ENCODE data around the gene GDAP1L1.
"Not testable (repeated sequence)": the region's sequence is repeated elsewhere in the genome, so short reads cannot be mapped to it uniquely, and the experiment has no call there.

GDAP1L1 gene

DNA sequence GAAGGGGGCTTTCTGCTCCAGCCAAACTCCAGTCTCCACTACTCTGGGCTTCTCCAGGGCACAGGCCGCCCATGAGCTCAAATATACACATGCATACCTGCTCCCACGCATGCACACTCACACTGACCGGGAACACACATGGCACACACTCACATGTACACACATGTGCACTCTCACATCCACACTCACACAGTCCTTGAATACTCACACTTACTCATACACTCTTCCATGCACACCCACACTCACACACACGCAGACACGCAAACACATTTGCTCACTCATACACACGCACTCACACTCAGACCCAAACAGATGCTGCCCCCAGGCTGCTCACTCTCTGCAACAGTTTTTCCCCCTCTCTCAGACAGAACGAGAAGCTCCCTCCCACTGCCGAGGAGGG is 7.0 kb downstream of the GDAP1L1 start:
- no peak for DNase-seq (ENCODE audit: low read depth, low spot score)

DNA sequence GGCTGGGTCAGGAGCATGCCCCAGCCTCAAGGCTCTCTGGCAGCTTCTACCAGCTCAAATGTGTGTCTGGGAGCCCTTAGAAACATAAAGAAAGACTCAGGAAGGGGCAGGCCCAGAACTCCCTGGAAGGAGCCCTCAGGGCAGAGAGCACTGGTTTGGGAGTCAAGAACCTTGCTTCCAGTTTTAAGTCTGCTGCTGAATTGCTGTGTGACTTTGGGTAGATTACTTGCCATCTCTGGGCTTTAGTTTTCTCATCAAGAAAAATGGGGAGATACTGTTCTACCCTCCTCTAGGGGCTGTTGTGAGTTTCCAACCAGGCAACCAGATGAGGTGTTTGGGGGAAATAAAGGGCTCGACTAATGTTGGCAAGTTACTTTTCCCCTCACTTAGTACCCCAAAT is 8.8 kb downstream of the GDAP1L1 start:
- DNase-seq (ENCODE audit: low read depth, low spot score), result no peak

DNA sequence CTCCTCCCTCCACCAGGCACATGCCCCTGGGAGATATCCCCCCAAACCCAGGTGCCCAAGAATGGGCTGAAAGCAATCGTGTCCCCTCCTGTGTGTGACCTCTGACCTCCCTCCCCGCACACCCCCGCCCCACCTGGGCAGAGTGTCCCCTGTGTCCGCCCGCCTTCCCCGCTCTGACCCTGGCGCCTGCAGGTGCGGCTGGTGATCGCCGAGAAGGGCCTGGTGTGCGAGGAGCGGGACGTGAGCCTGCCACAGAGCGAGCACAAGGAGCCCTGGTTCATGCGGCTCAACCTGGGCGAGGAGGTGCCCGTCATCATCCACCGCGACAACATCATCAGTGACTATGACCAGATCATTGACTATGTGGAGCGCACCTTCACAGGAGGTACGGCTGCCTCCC is 9.9 kb downstream of the GDAP1L1 start:
- no peak for DNase-seq (ENCODE audit: low read depth, low spot score)

DNA sequence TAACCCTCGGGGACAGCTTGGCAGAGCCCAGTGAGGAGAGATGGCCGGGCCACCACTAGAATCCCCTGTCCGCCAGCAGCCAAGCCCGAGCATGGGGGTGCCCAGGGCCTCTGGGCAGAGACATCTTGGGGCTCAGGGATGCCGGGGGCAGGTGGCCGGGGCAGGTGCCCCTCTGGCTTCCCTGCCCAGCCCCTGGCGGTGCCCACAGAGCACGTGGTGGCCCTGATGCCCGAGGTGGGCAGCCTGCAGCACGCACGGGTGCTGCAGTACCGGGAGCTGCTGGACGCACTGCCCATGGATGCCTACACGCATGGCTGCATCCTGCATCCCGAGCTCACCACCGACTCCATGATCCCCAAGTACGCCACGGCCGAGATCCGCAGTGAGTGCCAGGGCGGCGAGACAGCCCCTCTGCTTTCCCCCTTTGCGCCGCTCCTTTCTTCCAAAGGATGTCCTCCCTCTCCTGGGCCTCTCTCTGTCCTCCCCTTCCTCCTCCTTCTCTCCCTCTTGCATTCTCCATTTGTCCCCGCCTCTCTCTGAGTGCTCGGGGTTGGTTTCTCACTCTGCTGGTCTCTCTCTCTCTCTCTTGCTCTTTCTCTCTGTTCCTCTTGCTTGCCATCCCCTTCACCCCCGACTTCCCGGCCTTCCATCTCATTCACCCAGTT is 11.2 kb downstream of the GDAP1L1 start:
- DNase-seq (ENCODE audit: low read depth, low spot score), result no peak

DNA sequence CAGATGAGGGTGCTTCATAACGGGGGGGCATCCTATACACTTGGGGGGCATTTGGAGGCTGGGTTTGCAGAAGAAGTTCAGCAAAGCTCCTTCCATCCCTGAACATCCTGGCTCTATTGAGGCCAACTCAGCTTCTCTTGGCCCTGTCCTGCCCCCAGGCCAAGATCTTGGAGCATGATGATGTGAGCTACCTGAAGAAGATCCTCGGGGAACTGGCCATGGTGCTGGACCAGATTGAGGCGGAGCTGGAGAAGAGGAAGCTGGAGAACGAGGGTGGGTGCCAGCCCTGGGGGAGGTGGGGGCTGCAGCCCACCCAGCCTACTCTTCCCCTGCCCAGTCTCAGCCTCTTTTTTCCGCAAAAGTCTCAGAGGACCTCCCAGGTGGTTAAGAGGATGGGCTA is 17.2 kb downstream of the GDAP1L1 start:
- DNase-seq (ENCODE audit: low read depth, low spot score), result no peak

DNA sequence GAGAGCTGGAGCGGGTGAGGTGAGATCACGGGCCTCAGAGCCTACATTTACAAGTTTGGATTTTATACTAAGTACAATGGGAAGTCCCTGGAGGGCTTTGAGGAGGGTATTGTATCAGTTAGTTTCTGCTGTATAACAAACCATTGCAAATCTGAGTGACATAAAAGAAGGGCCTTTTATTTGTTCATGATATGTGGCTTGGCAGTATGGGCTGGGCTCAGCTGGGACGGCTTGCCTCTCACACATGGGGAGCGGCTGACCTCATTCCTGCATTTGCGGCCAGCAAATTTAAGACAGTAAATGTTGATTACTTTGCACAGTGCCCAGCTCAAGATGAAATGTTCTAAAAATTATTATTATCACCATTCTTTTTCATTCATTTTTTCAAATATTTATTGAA is 21.7 kb downstream of the GDAP1L1 start:
- DNase-seq (ENCODE audit: low read depth, low spot score), result no peak

DNA sequence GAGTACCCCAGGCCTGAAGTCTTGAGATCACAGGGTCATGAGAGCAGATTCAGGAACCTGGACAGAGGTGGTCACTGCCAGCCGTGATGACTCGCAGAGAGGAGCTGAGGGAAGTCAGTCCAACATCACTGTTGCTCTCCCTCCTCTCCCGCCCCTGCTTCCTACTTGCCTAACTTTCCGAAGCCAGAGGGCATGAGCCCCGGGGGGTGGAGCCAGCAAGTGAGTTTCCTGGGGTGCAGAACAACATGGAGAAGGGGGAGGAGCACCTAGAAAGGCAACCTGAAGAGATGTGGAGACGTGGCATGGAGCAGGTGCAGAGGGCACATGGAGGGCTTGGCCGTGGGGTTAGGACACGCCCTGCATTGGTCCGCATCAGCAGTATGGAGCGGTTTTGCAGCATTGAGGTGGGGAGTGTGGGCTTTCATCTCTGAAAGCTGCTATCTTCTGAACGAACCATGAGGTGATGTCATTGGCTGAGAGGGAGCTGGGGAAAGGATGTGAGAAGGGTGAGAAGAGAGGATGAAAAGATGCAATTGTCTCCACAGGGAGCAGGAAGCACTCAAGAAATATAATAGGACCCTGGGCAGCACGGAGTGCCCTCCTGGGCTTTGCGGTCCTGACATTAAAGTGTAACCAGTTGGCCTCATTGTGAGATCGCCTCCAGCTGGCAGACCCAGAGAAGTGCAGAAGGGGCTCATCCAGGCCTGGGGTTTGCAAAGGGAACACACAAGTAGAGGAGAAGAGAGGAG is 25.0 kb downstream of the GDAP1L1 start:
- DNase-seq (ENCODE audit: low read depth, low spot score), result peak; percentile 56

DNA sequence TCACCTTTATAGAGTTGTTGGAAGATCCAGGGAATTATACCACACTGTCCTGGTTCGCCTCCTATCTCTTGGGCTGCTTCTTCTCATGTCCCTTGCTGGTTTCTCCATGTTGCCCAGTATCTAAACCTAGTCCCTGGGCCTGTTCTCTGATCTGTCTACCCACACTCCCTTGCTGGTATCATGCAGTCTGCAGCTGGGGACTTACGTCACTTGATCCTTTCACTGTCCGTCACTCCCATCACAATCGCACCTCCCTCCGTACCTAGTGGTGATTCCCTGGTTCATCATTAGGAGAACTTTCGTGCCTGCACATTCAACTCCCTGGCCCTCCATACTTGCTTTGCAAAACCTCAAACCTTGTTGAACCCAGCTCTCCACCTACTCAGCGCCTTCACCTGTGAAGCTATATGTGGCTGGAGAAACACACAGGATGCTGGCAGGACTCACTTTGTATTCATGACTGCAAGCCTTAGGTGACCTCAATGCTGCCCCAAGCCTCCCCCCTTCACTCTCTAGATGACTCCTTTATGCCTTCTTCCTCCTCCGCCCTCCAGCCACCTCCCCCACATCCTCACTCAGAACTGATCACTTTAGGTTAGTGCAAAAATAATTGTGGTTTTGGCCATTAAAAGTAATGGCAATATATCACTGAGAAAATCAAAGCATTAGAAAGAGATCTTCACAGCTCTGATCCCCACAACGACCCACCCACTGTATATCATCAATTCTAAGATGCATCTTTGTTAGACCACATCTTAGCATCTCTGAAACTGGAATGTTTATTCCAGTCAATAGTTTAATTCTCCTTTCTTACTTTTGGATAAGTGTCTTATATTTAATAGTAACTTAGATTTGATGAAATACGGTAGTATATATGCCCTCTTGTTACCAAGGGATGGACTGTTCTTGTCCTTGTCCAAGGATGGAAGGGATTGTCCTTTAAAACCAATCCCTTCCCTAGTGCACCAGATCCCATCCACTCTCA is 26.4 kb downstream of the GDAP1L1 start:
- DNase-seq (ENCODE audit: low read depth, low spot score), result no peak

DNA sequence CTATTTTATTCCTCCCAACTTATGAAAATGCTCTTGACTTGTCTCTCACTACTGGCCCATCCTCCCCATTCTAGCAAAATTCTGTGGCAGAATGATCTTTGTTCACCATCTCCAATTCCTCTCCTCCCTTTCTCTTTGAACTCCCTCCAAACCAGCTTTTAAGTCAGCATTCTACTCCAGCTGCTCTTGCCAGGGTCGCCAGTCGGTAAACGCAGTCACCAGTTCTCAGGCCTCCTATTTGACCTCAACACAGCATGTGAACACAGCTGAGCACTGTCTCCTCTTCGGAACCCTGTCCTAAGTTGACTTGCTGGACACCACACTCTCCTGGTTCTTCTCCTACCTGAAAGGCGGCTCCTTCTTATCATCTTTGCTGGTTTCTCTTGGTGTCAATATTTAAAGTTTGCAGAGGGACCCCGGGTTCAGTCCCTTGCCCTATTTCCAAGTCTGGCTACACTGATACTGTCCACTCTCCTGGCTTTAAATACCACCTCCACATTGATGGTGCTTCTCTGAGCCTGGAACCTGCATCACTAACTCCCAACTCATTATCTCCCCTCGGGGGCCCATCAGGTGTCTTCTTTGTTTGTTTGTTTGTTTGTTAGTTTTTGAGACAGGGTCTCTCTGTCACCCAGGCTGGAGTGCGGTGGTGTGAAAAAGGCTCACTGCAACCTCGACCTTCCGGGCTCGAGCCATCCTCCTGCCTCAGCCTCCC is 27.4 kb downstream of the GDAP1L1 start:
- DNase-seq (ENCODE audit: low read depth, low spot score), result no peak

DNA sequence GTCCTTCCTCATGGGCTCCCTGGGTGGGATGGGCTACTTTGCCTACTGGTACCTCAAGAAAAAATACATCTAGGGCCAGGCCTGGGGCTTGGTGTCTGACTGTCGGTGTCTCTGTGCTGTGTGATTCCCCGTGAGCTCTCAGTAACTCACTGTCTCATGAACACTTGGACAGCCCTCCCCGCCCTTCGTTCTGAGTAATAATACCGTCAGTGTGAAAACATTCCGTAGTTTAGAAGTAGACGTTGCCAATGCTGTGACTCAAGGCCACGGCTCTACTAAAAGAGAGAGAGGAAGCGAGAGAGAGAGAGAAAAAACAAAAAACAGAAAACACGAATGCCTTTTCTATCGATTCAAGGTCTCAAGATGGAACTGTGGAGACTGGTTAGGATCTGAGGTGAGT is 32.1 kb downstream of the GDAP1L1 start:
- DNase-seq (ENCODE audit: low read depth, low spot score), result no peak

DNA sequence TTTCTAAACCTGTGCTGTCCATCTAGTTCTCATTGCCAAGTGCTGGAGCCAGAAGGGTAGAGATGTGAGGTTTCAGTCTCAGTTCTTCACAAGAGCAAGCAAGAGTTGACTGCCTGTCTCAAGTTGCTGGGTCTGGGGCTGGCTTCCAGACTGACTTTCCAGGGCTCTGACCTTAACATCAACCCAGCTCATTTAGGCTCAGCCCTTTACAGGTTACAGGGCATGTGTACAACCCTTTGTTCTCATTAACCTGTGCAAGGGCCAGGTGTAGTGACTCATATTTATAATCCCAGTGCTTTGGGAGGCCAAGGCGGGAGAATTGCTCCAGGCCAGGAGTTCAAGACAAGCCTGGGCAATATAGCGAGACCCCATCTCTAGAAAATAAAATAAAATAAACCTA is 33.3 kb downstream of the GDAP1L1 start:
- DNase-seq (ENCODE audit: low read depth, low spot score), result no peak

DNA sequence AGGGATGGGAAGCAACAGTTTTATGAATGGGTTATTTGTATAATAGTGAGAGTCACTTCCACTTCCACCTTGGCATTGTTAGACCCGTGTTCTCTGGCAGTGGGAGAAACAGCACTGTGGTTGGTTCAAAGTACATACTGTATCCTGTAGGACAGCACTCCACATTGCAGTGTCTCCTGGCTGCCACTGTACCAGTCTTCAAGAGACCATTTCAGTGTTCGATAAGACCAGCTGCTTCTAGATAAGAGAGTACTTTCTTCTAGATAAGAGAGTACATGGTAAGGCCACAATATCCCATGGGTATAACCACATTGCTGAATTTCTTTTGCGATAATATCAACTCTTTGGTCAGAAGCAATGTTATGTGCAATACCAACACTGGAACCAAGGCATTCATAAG is 35.1 kb downstream of the GDAP1L1 start:
- DNase-seq (ENCODE audit: low read depth, low spot score), result no peak

DNA sequence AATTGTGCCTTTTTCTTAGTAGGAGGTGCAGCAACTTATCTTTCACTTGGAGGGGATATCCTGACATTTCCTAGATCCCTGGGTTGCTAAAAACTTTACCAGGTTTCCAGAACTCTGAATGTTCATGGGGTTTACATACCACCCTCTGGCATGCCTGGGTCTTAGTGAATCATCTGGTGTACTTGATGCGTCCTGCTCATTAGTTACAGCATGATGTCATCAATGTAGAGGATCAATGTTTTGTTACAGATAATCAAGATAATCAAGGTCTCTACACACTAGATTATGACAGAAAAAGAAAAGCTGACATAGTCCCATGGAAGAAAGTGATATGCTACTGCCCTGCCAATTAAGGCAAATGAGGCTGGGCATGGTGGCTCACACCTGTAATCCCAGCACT is 36.9 kb downstream of the GDAP1L1 start:
- no peak for DNase-seq (ENCODE audit: low read depth, low spot score)

DNA sequence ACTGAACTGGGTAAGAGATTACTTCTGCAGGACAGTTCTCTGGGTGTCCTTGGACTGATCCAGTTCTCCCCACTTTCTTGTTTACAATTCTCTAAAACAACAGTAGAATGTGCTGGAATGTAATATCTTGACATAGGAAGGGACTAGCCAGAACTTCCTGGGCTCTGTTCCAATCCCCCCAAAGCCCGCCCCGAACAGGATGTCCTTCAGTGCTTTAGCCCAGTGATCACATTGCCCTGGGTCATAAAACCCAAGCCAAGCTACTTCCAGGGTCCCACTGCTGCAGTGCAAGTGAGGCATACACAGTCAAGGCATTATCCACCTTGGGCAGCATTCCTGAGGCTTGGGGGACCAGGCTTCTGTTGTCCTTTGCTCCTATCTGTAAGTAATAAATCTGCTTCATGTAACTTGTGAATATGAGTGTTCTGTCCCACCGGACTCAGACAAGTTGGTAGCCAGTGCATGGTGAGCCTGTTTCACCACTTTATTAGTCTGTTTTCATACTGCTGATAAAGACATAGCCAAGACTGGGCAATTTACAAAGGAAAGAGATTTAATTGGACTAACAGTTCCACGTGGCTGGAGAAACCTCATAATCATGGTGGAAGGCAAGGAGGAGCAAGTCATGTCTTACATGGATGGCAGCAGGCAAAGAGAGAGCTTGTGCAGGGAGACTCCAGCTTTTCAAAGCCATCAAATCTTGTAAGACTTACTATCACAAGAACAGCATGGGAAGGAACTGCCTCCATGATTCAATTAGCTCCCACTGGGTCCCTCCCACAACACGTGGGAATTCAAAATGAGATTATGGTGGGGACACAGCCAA is 40.4 kb downstream of the GDAP1L1 start:
- DNase-seq (ENCODE audit: low read depth, low spot score), result no peak

DNA sequence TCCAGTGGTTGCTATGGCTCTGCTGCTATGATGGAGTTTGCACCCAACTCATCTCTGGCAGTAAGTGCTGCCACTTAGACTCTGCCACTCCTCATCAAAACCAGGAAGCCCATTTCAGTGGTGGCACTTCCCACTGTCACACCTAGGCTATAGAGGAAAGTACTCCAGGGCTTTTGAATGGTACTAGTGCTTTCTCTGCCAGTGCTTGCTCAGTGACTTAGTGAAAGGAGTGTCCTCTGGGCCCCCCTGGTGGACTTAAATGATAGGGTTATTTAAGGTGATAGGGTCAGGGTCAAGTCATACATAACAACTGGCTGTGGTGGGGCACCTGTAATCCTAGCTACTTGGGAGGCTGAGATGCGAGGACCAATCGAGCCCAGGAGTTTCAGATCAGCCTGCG is 41.1 kb downstream of the GDAP1L1 start:
- no peak for DNase-seq (ENCODE audit: low read depth, low spot score)

DNA sequence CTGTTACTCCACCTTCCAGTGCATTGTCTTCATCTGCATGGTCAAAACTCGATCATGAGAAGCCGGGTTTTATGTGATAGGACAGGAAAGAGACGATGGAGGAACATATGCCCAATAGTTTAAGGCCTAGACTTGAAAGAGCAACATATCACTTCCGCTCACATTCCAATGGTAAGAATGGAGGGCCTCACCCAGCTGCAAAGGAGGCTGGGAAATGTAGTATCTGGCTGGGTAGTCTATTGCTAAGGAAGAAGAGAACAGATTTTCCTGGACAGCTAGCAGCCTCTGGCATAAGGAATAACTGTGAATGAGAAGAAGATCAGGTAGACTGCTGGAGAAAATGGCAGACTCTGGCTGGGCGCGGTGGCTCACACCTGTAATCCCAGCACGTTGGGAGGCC is 44.6 kb downstream of the GDAP1L1 start:
- no peak for DNase-seq (ENCODE audit: low read depth, low spot score)

DNA sequence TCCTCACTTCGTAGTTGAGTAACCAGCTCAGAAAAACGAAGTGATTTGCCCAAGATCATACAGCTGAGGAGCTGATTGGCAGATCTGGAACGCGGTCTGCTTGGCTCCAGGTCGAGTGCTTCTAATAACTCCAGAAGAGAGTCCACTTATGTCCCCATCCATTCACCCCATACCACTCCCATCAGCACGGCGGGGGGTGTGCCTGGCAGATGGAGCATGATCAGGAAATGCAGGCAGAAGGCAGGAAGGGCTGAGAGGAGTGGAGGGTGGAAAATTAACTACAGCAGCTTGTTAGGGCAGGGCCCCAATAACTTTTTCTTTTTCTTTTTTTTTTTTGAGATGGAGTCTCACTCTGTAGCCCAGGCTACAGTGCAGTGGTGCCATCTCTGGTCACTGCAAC is 48.9 kb downstream of the GDAP1L1 start:
- DNase-seq (ENCODE audit: low read depth, low spot score), result no peak

DNA sequence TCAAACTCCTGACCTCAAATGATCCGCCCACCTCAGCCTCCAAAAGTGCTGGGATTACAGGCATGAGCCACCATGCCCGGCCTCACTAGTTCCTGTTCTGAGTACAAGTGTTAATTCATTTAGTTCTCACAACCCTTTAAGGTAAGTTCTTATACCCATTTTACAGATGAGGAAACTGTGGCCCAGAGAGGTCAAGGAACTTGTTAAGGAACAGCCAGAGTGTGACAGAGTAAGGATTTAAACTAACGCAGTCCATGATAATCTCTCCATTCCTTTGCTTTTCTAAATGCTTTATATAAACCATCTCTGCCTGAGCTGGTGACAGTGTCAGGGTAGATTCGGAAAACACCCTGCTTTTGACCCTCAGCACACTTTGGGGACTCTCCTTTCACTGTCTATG is 50.6 kb downstream of the GDAP1L1 start:
- DNase-seq (ENCODE audit: low read depth, low spot score), result no peak

DNA sequence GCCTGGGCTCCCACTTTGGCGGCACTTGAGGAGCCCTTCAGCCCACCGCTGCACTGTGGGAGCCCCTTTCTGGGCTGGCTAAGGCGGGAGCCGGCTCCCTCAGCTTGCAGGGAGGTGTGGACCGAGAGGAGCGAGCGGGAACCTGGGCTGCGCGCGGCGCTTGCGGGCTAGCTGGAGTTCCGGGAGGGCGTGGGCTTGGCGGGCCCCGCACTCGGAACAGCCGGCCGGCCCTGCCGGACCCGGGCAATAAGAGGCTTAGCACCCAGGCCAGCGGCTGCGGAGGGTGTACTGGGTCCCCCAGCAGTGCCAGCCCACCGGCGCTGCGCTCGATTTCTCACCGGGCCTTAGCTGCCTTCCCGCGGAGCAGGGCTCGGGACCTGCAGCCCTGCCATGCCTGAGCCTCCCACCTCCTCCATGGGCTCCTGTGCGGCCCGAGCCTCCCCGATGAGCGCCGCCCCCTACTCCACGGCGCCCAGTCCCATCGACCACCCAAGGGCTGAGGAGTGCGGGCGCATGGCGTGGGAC is 52.0 kb downstream of the GDAP1L1 start:
- DNase-seq (ENCODE audit: low read depth, low spot score), result not testable (repeated sequence)

DNA sequence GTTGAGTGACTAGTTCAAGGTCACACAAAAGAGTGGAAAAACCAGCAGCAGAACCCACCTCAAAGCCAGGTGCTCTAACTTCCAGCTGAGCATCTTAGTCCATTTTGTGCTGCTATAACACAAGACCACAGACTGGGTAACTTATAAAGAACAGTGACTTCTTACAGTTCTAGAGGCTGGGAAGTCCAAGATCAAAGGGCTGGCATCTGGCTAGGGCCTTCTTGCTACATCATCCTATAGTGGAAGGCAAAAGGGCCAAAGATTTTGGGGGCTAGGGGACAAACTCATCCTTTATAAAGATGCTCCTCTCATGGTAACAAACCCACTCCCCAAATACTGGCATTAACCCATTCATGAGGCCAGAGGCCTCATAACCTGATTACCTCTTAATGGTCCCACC is 54.2 kb downstream of the GDAP1L1 start:
- no peak for DNase-seq (ENCODE audit: low read depth, low spot score)
